Kidney (tissue), 14 donors: Measurements from ENCODE around the gene ADGRL3. TPM values are rescaled to one million over a fixed set of nuclear protein-coding genes. Genes with fewer than 3 reads are reported as not detected.

Source experiments
- DNase-seq, 5 donors: peaks; one replicate each; pipeline ENCODE4 v3.0.0-alpha.2; 2013 to 2020
- FAIRE-seq: peaks from 2 replicates; lab custom pipeline; 2012; peaks lifted over from hg19 to GRCh38; lab: Jason Lieb, UNC
- H3K27ac ChIP-seq, 2 donors: one replicate each; pipeline ENCODE4 v1.7.0; 2013; ENCODE audit warnings: low read depth in 2 of 2, low read length in 2 of 2, inconsistent platforms in 1 of 2
- H3K27me3 ChIP-seq: one replicate; pipeline ENCODE4 v1.7.1; 2013; ENCODE audit warnings: low read length, inconsistent platforms; ENCODE audit not compliant: control insufficient read depth, insufficient read depth
- H3K36me3 ChIP-seq, 3 donors: one replicate each; pipeline versions ENCODE4 v1.7.0 to v1.7.1; 2013; ENCODE audit warnings: low read length in 3 of 3, control low read depth in 1 of 3, inconsistent platforms in 1 of 3; ENCODE audit not compliant: insufficient read depth in 3 of 3, control insufficient read depth in 2 of 3
- H3K4me1 ChIP-seq, 3 donors: one replicate each; pipeline versions ENCODE4 v1.7.0 to v1.7.1; 2013; ENCODE audit warnings: low read length in 3 of 3, inconsistent platforms in 1 of 3, low read depth in 1 of 3; ENCODE audit not compliant: control insufficient read depth in 2 of 3, insufficient read depth in 2 of 3
- H3K4me3 ChIP-seq, 3 donors: one replicate each; pipeline versions ENCODE4 v1.7.0 to v1.8.1; 2013; ENCODE audit warnings: low read length in 3 of 3, control low read depth in 1 of 3, inconsistent platforms in 1 of 3
- H3K9ac ChIP-seq, 3 donors: one replicate each; pipeline versions ENCODE4 v1.7.0 to v1.7.1; 2013; ENCODE audit warnings: low read length in 3 of 3, control low read depth in 1 of 3, inconsistent platforms in 1 of 3
- H3K9me3 ChIP-seq, 3 donors: one replicate each; pipeline versions ENCODE4 v1.7.0 to v1.7.1; 2013; ENCODE audit warnings: low read length in 3 of 3, control low read depth in 1 of 3, inconsistent platforms in 1 of 3; ENCODE audit not compliant: control insufficient read depth in 2 of 3, insufficient read depth in 1 of 3
- intact Hi-C: fragments of 100-400 bp; cut with DNase I; formaldehyde crosslinking; loops from one replicate; pipeline ENCODE4 v1.11.1; 2022
- polyA plus RNA-seq: library from polyadenylated mRNA; stranded (reverse); fragments of 350-450 nt; fragmentation: Illumina TruSeq; extraction: RNeasy Lipid Tissue Mini Kit (QIAGEN cat#74804); gene quantifications from one replicate; pipeline ENCODE4 v1.2.3, GENCODE V29; 2014; ENCODE audit warnings: low read depth, low replicate concordance; ENCODE audit not compliant: insufficient read depth
- total RNA-seq: library from RNA; stranded (reverse); fragmentation: NEBNext Ultra II Directional; extraction: Animal tissue kit (Norgen Biotek cat#: 25700); gene quantifications from one replicate; pipeline ENCODE4 v1.2.1, GENCODE V29; 2021
- TF ChIP-seq, protein P1 (sequence below): IDR thresholded peaks from 3 replicates; pipeline ENCODE4 v1.5.1; 2012; ENCODE audit warnings: mild to moderate bottlenecking, moderate library complexity, borderline replicate concordance; ENCODE audit not compliant: insufficient read depth; ENCODE audit errors: extremely low read depth
- donor health status: control.
- donor health status: control.
- donor health status: control.
- donor health status: control.
- donor health status: control.
- donor health status: DM: yes; HTN: yes; CAD: no.
- donor health status: Normal renal cell carcinoma (clear cell type).

ADGRL3 gene
- total and polyA plus RNA-seq, 2 donors from 2014 or later, result 1.3 to 8.9 TPM

DNA sequence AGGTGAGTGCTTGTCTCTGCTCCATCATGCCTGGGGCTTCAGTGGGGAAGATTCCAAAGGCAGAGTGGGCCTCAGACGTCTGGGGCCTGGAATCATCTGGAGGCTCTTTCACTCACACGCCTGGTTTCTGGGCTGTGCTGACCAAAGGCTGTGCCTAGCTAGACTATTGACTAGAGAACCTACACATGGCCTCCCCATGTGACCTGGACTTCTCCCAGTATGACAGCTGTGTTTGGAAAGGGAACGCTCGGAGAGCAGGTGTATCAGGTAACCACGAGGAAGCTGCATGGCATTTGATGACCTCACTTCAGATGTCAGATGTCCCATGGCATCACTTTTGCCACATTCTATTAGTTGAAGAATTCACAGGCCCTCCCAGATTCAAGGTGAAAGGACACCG is 51.0 kb downstream of the ADGRL3 start:
- H3K27me3 ChIP-seq, result no peaks in the 10 kb centered on the region
- no peaks in the 10 kb centered on the region for H3K4me1 ChIP-seq
- no peak overlapping the region for H3K27ac ChIP-seq
- H3K9ac ChIP-seq, result no peak overlapping the region
- FAIRE-seq (no peak), DNase-seq (no peak)
- H3K4me3 ChIP-seq, result no peak overlapping the region
- intact Hi-C loops, result no loop called here
- H3K9me3 ChIP-seq, result no peaks in the 10 kb centered on the region
- TF ChIP-seq, protein P1, sequence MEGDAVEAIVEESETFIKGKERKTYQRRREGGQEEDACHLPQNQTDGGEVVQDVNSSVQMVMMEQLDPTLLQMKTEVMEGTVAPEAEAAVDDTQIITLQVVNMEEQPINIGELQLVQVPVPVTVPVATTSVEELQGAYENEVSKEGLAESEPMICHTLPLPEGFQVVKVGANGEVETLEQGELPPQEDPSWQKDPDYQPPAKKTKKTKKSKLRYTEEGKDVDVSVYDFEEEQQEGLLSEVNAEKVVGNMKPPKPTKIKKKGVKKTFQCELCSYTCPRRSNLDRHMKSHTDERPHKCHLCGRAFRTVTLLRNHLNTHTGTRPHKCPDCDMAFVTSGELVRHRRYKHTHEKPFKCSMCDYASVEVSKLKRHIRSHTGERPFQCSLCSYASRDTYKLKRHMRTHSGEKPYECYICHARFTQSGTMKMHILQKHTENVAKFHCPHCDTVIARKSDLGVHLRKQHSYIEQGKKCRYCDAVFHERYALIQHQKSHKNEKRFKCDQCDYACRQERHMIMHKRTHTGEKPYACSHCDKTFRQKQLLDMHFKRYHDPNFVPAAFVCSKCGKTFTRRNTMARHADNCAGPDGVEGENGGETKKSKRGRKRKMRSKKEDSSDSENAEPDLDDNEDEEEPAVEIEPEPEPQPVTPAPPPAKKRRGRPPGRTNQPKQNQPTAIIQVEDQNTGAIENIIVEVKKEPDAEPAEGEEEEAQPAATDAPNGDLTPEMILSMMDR, result no peak
- H3K36me3 ChIP-seq, result no peaks in the 10 kb centered on the region

DNA sequence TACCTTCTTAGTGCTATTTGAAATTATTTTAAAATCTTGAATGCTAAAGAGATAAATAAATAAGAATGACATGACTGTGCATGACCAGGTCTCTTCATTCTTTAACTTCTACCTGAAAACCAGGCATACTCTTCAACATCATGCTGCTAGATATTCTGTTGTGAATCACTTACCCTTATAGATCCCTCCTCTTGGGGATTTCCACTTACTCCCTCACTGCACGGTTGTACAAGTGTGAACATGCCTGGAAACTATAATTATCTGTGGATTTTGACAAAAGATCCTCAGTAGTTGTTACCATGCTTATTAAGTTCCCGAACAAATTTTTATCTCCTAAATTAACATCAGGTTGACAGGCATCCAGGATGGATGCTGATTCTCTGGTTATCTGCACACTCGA is 54.3 kb downstream of the ADGRL3 start:
- no peak overlapping the region for H3K27ac ChIP-seq
- no peak overlapping the region for H3K4me3 ChIP-seq
- no peaks in the 10 kb centered on the region for H3K27me3 ChIP-seq
- FAIRE-seq, result no peak
- intact Hi-C loops, result no loop called here
- H3K4me1 ChIP-seq, result no peaks in the 10 kb centered on the region
- no peak overlapping the region for H3K9ac ChIP-seq
- DNase-seq, result no peak
- no peaks in the 10 kb centered on the region for H3K9me3 ChIP-seq
- TF ChIP-seq, protein P1, result no peak
- H3K36me3 ChIP-seq, result no peaks in the 10 kb centered on the region

DNA sequence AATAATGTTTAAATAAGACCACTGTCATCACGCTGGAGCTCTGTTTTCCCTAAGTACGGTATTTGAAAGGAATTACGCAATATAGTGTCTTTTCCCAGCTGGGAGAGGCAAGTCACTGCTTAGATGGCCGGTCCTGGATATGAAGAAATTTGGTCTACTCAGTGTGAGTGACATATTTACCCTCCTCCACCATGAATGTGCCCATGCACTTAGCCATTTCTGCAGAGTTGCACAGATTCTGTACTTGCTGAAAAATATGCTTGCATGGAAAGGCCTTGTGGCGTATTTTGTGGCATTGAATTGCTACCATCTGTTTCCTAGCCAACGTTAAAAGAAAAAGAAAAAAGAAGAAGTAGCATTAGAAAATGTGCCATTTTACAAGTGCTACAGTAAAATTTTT is 73.1 kb downstream of the ADGRL3 start:
- TF ChIP-seq, protein P1, result no peak
- Histone ChIP-seq H3K4me3 (no peak overlapping the region), H3K4me1 (no peaks in the 10 kb centered on the region), H3K27ac (no peak overlapping the region), H3K27me3 (no peaks in the 10 kb centered on the region), H3K36me3 (no peaks in the 10 kb centered on the region), H3K9ac (no peak overlapping the region), H3K9me3 (no peaks in the 10 kb centered on the region)
- FAIRE-seq (no peak), DNase-seq (no peak)
- intact Hi-C loops, result no loop called here

DNA sequence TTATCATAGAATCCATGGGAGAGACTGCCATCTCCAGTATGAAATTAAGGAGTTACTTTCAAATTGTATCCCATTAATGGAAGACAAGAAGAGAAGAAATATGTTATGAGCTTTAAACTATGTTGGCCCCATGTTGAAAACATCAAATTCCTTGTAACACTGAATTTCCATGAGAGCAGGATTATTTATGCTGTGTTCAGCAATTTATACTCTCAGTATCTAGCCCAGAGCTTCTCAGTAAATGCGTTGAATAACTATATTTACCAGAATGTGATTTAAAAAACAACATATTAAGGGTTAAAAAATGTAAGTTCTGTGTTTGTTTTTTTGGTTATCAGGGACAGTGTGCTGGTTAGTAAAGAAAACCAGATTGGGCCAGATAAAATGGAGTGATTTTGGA is 74.2 kb downstream of the ADGRL3 start:
- FAIRE-seq (no peak), DNase-seq (no peak)
- Histone ChIP-seq H3K9ac (no peak overlapping the region), H3K4me3 (no peak overlapping the region), H3K27ac (no peak overlapping the region), H3K27me3 (no peaks in the 10 kb centered on the region), H3K9me3 (no peaks in the 10 kb centered on the region), H3K36me3 (no peaks in the 10 kb centered on the region), H3K4me1 (no peaks in the 10 kb centered on the region)
- intact Hi-C loops, result no loop called here
- TF ChIP-seq, protein P1, result no peak
